Hepatocyte (in vitro differentiated cells): ENCODE data around the gene ZBP1. TPM values are rescaled to one million over a fixed set of nuclear protein-coding genes. Genes with fewer than 3 reads are reported as not detected.

Experiments
- DNase-seq: peaks from one replicate; pipeline ENCODE4 v3.0.0-alpha.2; 2016; ENCODE audit warnings: low spot score
- H2AFZ ChIP-seq: fragments of 200-600 bp; sonication (generic); 2 replicates; pipeline ENCODE4 v1.6.0; 2016; ENCODE audit warnings: antibody characterized with exemption, mild to moderate bottlenecking
- H3K27ac ChIP-seq: fragments of 200-600 bp; sonication (generic); 2 replicates; pipeline ENCODE4 v1.5.1; 2016; ENCODE audit warnings: mild to moderate bottlenecking
- H3K27me3 ChIP-seq: fragments of 200-600 bp; sonication (generic); 2 replicates; pipeline ENCODE4 v1.6.1; 2016
- H3K36me3 ChIP-seq: fragments of 200-600 bp; sonication (generic); replicated peaks from 2 replicates; pipeline ENCODE4 v1.5.1; 2016; ENCODE audit warnings: low read depth; ENCODE audit not compliant: insufficient read depth
- H3K4me1 ChIP-seq: fragments of 200-600 bp; sonication (generic); 2 replicates; pipeline ENCODE4 v1.5.1; 2016; ENCODE audit warnings: mild to moderate bottlenecking, moderate library complexity; ENCODE audit not compliant: insufficient read depth
- H3K4me2 ChIP-seq: fragments of 200-600 bp; sonication (generic); 2 replicates; pipeline ENCODE4 v1.6.0; 2016
- H3K4me3 ChIP-seq: fragments of 200-600 bp; sonication (generic); 2 replicates; pipeline ENCODE4 v1.5.1; 2016; ENCODE audit warnings: mild to moderate bottlenecking
- H3K79me2 ChIP-seq: fragments of 200-600 bp; sonication (generic); 2 replicates; pipeline ENCODE4 v1.6.0; 2017; ENCODE audit warnings: mild to moderate bottlenecking
- H3K9me2 ChIP-seq: fragments of 200-600 bp; sonication (generic); replicated peaks from 2 replicates; pipeline ENCODE4 v1.6.0; 2017; ENCODE audit warnings: mild to moderate bottlenecking; ENCODE audit not compliant: insufficient read depth
- H3K9me3 ChIP-seq: fragments of 200-600 bp; sonication (generic); 2 replicates; pipeline ENCODE4 v1.5.1; 2016; ENCODE audit warnings: low read depth, mild to moderate bottlenecking
- H4K20me1 ChIP-seq: fragments of 200-600 bp; sonication (generic); 2 replicates; pipeline ENCODE4 v1.6.0; 2016; ENCODE audit warnings: mild to moderate bottlenecking; ENCODE audit not compliant: insufficient read depth, poor library complexity, severe bottlenecking
- CTCF ChIP-seq: fragments of 200-600 bp; sonication (generic); IDR thresholded peaks from 2 replicates; pipeline ENCODE4 v1.5.1; 2016; ENCODE audit warnings: antibody characterized with exemption, mild to moderate bottlenecking; ENCODE audit not compliant: poor library complexity
- EZH2 ChIP-seq: fragments of 200-600 bp; sonication (generic); IDR thresholded peaks from 2 replicates; pipeline ENCODE4 v1.6.1; 2016; ENCODE audit warnings: antibody characterized with exemption, mild to moderate bottlenecking, borderline replicate concordance
- EZH2phosphoT487 ChIP-seq: fragments of 200-600 bp; sonication (generic); IDR thresholded peaks from one replicate; pipeline ENCODE4 v1.6.1; 2018; ENCODE audit warnings: antibody characterized with exemption, mild to moderate bottlenecking, low read depth, moderate library complexity; ENCODE audit not compliant: unreplicated experiment, severe bottlenecking
- WGBS: methylation state at CpG from one replicate; pipeline ENCODE4 v1.1.6; 2016; ENCODE audit warnings: low lambda C conversion rate; ENCODE audit errors: missing lambda C conversion rate; 5-methylcytosine and 5-hydroxymethylcytosine counted together
- polyA plus RNA-seq: library from polyadenylated mRNA; unstranded; fragments of >200 nt; fragmentation: Nextera tagmentation; extraction: Ambion mirVana; gene quantifications from 2 replicates; pipeline ENCODE4 v1.2.1, GENCODE V29; 2016
- total RNA-seq: library from RNA; depleted of rRNA; stranded (reverse); fragments of >200 nt; gene quantifications from 2 replicates; pipeline ENCODE4 v1.2.3, GENCODE V29; 2014

The ZBP1 gene
- total and polyA plus RNA-seq, 2 experiments from 2014 or later = not detected

GRCh38 chr20:57568088-57568896 is 51.9 kb downstream of the ZBP1 start:
- Histone ChIP-seq H3K4me1 (peaks cover 8% of the 10 kb centered on the region), H2AFZ (no peak overlapping the region), H3K27ac (no peak overlapping the region), H3K4me3 (no peak overlapping the region), H3K36me3 (no peaks in the 10 kb centered on the region), H3K27me3 (no peaks in the 10 kb centered on the region), H3K79me2 (no peaks in the 10 kb centered on the region), H3K9me3 (no peaks in the 10 kb centered on the region), H3K9me2 (no peaks in the 10 kb centered on the region), H4K20me1 (no peaks in the 10 kb centered on the region), H3K4me2 (no peak overlapping the region)
- TF ChIP-seq CTCF = no peak
- no peak for TF ChIP-seq EZH2
- TF ChIP-seq EZH2phosphoT487 = no peak
- 82% methylated on average over 13 of the region's 13 CpGs for WGBS
- no peak for DNase-seq

GRCh38 chr20:57567471-57568079 is 52.7 kb downstream of the ZBP1 start:
- peaks cover 8% of the 10 kb centered on the region for H3K4me1 ChIP-seq
- H3K4me2 ChIP-seq = no peak overlapping the region
- H3K4me3 ChIP-seq = no peak overlapping the region
- DNase-seq = no peak
- no peaks in the 10 kb centered on the region for H3K36me3 ChIP-seq
- no peaks in the 10 kb centered on the region for H3K9me2 ChIP-seq
- TF ChIP-seq EZH2 (no peak), EZH2phosphoT487 (no peak), CTCF (no peak)
- H3K27me3 ChIP-seq = no peaks in the 10 kb centered on the region
- no peaks in the 10 kb centered on the region for H3K9me3 ChIP-seq
- 89% methylated on average over 9 of the region's 9 CpGs for WGBS
- no peak overlapping the region for H2AFZ ChIP-seq
- H4K20me1 ChIP-seq = no peaks in the 10 kb centered on the region
- no peak overlapping the region for H3K27ac ChIP-seq
- no peaks in the 10 kb centered on the region for H3K79me2 ChIP-seq

GRCh38 chr20:57566803-57567459 is 53.3 kb downstream of the ZBP1 start:
- no peak for DNase-seq
- Histone ChIP-seq H3K9me3 (no peaks in the 10 kb centered on the region), H3K9me2 (no peaks in the 10 kb centered on the region), H3K4me1 (peaks cover 8% of the 10 kb centered on the region), H4K20me1 (no peaks in the 10 kb centered on the region), H3K27me3 (no peaks in the 10 kb centered on the region), H3K4me2 (no peak overlapping the region), H2AFZ (no peak overlapping the region), H3K36me3 (no peaks in the 10 kb centered on the region), H3K79me2 (no peaks in the 10 kb centered on the region), H3K27ac (no peak overlapping the region), H3K4me3 (no peak overlapping the region)
- 84% methylated on average over 10 of the region's 10 CpGs for WGBS
- TF ChIP-seq EZH2phosphoT487 = no peak
- no peak for TF ChIP-seq EZH2
- TF ChIP-seq CTCF = no peak
